ENCODE results near the gene MEF2D. TPM values are rescaled to one million over a fixed set of nuclear protein-coding genes. Genes with fewer than 3 reads are reported as not detected.

The MEF2D gene
- total and polyA plus RNA-seq, 8 donors, result 7.7 to 136 (median 18.8) TPM

GRCh38 chr1:156428746-156429288 is 71.8 kb downstream of the MEF2D start:
- Histone ChIP-seq H3K9me3 (no peaks in the 10 kb centered on the region), H3K4me3 (no peak overlapping the region), H3K36me3 (no peaks in the 10 kb centered on the region), H3K27me3 (peaks cover 10 to 100% (median 83%) of the 10 kb centered on the region in 3 donors), H3K4me1 (peaks cover 0 to 4% (median 0%) of the 10 kb centered on the region in 4 donors), H3K27ac (no peak overlapping the region)
- WGBS, 5 donors, result 5 to 21% (median 10%) methylated on average over 4 of the region's 4 CpGs
- intact Hi-C loops (cut with DNase I; ENCODE audit: low total_unique reads), result no loop called here
- no peak for TF ChIP-seq CTCF (IDR thresholded peaks at IDR 0.05)
- TF ChIP-seq EP300 (IDR thresholded peaks at IDR 0.05), result no peak
- no peak for TF ChIP-seq POLR2AphosphoS5 (IDR thresholded peaks at IDR 0.05)
- no peak for TF ChIP-seq POLR2A (IDR thresholded peaks at IDR 0.05)
- DNase-seq, result no peak

- intact Hi-C loops (cut with DNase I; ENCODE audit: low total_unique reads), result no loop called here
- Histone ChIP-seq H3K4me3 (no peak overlapping the region), H3K4me1 (peaks cover 0 to 4% (median under 1%) of the 10 kb centered on the region in 4 donors), H3K27me3 (peaks cover 10 to 100% (median 84%) of the 10 kb centered on the region in 3 donors), H3K27ac (no peak overlapping the region), H3K36me3 (no peaks in the 10 kb centered on the region), H3K9me3 (no peaks in the 10 kb centered on the region)
- 66 to 75% (median 68%) methylated on average over 5 of the region's 5 CpGs for WGBS, 5 donors
- DNase-seq, result no peak
- TF ChIP-seq POLR2AphosphoS5 (IDR thresholded peaks at IDR 0.05) (no peak), POLR2A (IDR thresholded peaks at IDR 0.05) (no peak), CTCF (IDR thresholded peaks at IDR 0.05) (no peak), EP300 (IDR thresholded peaks at IDR 0.05) (no peak)
Measured at GRCh38 chr1:156427957-156428356, 72.6 kb downstream of the MEF2D start.

- 86 to 97% (median 92%) methylated on average over 7 of the region's 7 CpGs for WGBS, 5 donors
- H3K27ac ChIP-seq, result no peak overlapping the region
- peaks cover 7 to 100% (median 84%) of the 10 kb centered on the region in 3 donors for H3K27me3 ChIP-seq
Measured at GRCh38 chr1:156425943-156426342, 74.6 kb downstream of the MEF2D start.

GRCh38 chr1:156424806-156425432 is 75.7 kb downstream of the MEF2D start:
- no peak for TF ChIP-seq POLR2A (IDR thresholded peaks at IDR 0.05)
- TF ChIP-seq POLR2AphosphoS5 (IDR thresholded peaks at IDR 0.05), result no peak
- no peak for TF ChIP-seq CTCF (IDR thresholded peaks at IDR 0.05)
- TF ChIP-seq EP300 (IDR thresholded peaks at IDR 0.05), result no peak
- WGBS, 5 donors, result 70 to 81% (median 77%) methylated on average over 10 of the region's 10 CpGs
- Histone ChIP-seq H3K4me1 (peaks cover 24 to 31% (median 27%) of the 10 kb centered on the region in 4 donors), H3K27ac (no peak overlapping the region), H3K4me3 (no peak overlapping the region), H3K36me3 (no peaks in the 10 kb centered on the region), H3K27me3 (peaks cover 5 to 100% (median 84%) of the 10 kb centered on the region in 3 donors), H3K9me3 (no peaks in the 10 kb centered on the region)
- DNase-seq, result no peak
- intact Hi-C loops (cut with DNase I; ENCODE audit: low total_unique reads), result no loop called here

More at GRCh38 chr1:156425943-156426342, 74.6 kb downstream of the MEF2D start:
- TF ChIP-seq POLR2AphosphoS5 (IDR thresholded peaks at IDR 0.05), result no peak
- TF ChIP-seq EP300 (IDR thresholded peaks at IDR 0.05), result no peak
- no peaks in the 10 kb centered on the region for H3K36me3 ChIP-seq
- no peaks in the 10 kb centered on the region for H3K9me3 ChIP-seq
- DNase-seq, result no peak
- no peak overlapping the region for H3K4me3 ChIP-seq
- peaks cover 14 to 20% (median 16%) of the 10 kb centered on the region in 4 donors for H3K4me1 ChIP-seq
- intact Hi-C loops (cut with DNase I; ENCODE audit: low total_unique reads), result no loop called here

Measured in stomach (tissue), 9 donors.